SK-N-SH treated with all-trans-retinoic acid at 6 μM for 48 hours (cell line): ENCODE results near the gene ADAP1.

Source experiments
- ARNTL ChIP-seq: fragments of 450-650 bp; formaldehyde crosslinking; IDR thresholded peaks from 2 replicates; pipeline ENCODE4 v1.5.0; 2020; ENCODE audit warnings: low read depth, mild to moderate bottlenecking, moderate library complexity, borderline replicate concordance
- BACH2 ChIP-seq: fragments of 250-450 bp; sonication (Bioruptor Pico); IDR thresholded peaks from 2 replicates; pipeline ENCODE4 v1.9.0; 2021; ENCODE audit warnings: mild to moderate bottlenecking, borderline replicate concordance
- CREB5 ChIP-seq: fragments of 250-450 bp; sonication (Bioruptor Pico); IDR thresholded peaks from 2 replicates; pipeline ENCODE4 v1.5.1; 2020; ENCODE audit warnings: low read depth, mild to moderate bottlenecking, moderate library complexity
- ESRRG ChIP-seq: fragments of 250-450 bp; sonication (Bioruptor Pico); IDR thresholded peaks from 2 replicates; pipeline ENCODE4 v1.6.1; 2021; ENCODE audit warnings: mild to moderate bottlenecking
- ZFP3 ChIP-seq: fragments of 250-450 bp; sonication (Bioruptor Pico); IDR thresholded peaks from 2 replicates; pipeline ENCODE4 v1.5.0; 2020; ENCODE audit warnings: mild to moderate bottlenecking, moderate library complexity
- ZNF8 ChIP-seq: fragments of 450-650 bp; formaldehyde crosslinking; IDR thresholded peaks from 2 replicates; pipeline ENCODE4 v1.5.0; 2020; ENCODE audit warnings: mild to moderate bottlenecking, moderate library complexity

- TF ChIP-seq ARNTL (CRISPR knock-in tag) (no peak), ESRRG (CRISPR knock-in tag) (no peak), ZNF8 (no peak), BACH2 (CRISPR knock-in tag) (no peak), ZFP3 (CRISPR knock-in tag) (no peak), CREB5 (no peak)
Observed at GRCh38 chr7:849781-850180, 104.7 kb downstream of the ADAP1 start.
